Tibial nerve (tissue), 4 donors: Measurements from ENCODE around the gene DMD.
A peak's percentile ranks its signal among the peaks of the same experiment; 100 is the strongest.
"Not testable (repeated sequence)": the region's sequence is repeated elsewhere in the genome, so short reads cannot be mapped to it uniquely, and the experiment has no call there.

Experiments used
- EP300 ChIP-seq, 2 donors: sonication (generic); formaldehyde crosslinking; IDR thresholded peaks; one replicate each; pipeline ENCODE4 v1.6.1; 2017; ENCODE audit warnings: antibody characterized with exemption in 2 of 2, mild to moderate bottlenecking in 1 of 2
- POLR2A ChIP-seq, 2 donors: fragments of 450-650 bp; IDR thresholded peaks; one replicate each; pipeline ENCODE4 v1.6.1; 2017; ENCODE audit warnings: antibody characterized with exemption in 2 of 2, mild to moderate bottlenecking in 2 of 2, moderate library complexity in 2 of 2
- TF ChIP-seq, protein P1 (sequence below), 5 experiments: fragments of 200-600 bp in 3 of 5; fragments of 450-650 bp in 2 of 5; sonication (generic) in 3 of 5; IDR thresholded peaks; one replicate each; pipeline ENCODE4 v1.5.1; 2016 to 2019; ENCODE audit warnings: antibody characterized with exemption in 5 of 5, mild to moderate bottlenecking in 3 of 5, moderate library complexity in 2 of 5

DNA sequence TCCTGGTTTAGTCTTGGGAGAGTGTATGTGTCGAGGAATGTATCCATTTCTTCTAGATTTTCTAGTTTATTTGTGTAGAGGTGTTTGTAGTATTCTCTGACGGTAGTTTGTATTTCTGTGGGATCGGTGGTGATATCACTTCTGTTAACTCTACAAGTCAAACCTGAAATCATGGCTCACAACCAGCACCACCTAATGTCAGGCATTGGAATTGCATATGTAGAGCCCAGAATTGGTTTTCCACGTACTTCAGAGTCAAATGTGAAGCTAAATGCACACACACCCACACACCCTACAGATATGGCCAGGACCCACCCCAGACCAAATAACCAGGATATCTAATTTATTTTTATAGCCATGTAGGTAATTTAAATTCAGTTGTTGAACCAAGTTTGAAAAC lies 964.7 kb downstream of the DMD start:
- TF ChIP-seq, protein P1, sequence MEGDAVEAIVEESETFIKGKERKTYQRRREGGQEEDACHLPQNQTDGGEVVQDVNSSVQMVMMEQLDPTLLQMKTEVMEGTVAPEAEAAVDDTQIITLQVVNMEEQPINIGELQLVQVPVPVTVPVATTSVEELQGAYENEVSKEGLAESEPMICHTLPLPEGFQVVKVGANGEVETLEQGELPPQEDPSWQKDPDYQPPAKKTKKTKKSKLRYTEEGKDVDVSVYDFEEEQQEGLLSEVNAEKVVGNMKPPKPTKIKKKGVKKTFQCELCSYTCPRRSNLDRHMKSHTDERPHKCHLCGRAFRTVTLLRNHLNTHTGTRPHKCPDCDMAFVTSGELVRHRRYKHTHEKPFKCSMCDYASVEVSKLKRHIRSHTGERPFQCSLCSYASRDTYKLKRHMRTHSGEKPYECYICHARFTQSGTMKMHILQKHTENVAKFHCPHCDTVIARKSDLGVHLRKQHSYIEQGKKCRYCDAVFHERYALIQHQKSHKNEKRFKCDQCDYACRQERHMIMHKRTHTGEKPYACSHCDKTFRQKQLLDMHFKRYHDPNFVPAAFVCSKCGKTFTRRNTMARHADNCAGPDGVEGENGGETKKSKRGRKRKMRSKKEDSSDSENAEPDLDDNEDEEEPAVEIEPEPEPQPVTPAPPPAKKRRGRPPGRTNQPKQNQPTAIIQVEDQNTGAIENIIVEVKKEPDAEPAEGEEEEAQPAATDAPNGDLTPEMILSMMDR (IDR thresholded peaks at IDR 0.05): peak in 2 of 5 experiments; percentile 23 to 25
- not testable (repeated sequence) for TF ChIP-seq POLR2A, EP300 (IDR thresholded peaks at IDR 0.05)
